ENCODE measurements around the gene SMARCA2.

SMARCA2 gene

DNA sequence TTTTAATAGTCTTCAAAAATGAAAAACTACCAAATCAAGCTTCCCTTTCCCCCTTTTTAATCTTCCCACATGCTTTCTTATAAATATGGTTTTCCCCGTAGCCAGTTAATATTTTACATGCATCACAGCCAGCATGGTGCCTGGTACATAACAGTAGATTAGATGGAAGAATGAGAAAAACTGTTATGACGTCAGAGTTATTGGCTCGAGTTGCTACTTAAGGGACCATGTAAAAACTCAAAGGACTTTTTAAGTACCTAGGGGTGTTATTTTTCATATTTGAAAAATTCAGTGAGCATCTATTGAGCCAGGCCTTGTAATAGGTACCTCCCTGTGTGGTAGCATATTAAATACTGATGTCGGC is 176.4 kb downstream of the SMARCA2 start:
- TF ChIP-seq POU2F2 (IDR thresholded peaks at IDR 0.05; ENCODE audit: low read depth, low read length), result no peak
- TF ChIP-seq POLR2AphosphoS5 (IDR thresholded peaks at IDR 0.05; ENCODE audit: low read depth, low read length), result no peak
- TF ChIP-seq TAF1 (IDR thresholded peaks at IDR 0.05; ENCODE audit: low read depth, low read length), result no peak
- TF ChIP-seq POLR2A (IDR thresholded peaks at IDR 0.05; ENCODE audit: low read depth, low read length), result no peak
- TF ChIP-seq SPI1 (IDR thresholded peaks at IDR 0.05; ENCODE audit: low read depth, low read length), result no peak
- TF ChIP-seq PAX5 (IDR thresholded peaks at IDR 0.05; ENCODE audit: insufficient read depth, low read length, severe bottlenecking), result no peak
- DNase-seq (ENCODE audit: insufficient read length, low spot score), result no peak
- peak; percentile 13 for FAIRE-seq

- no peak for TF ChIP-seq POU2F2 (IDR thresholded peaks at IDR 0.05; ENCODE audit: low read depth, low read length)
- FAIRE-seq (peak; percentile 26), DNase-seq (ENCODE audit: insufficient read length, low spot score) (no peak)
Measured at GRCh38 chr9:2192356-2192979, 177.3 kb downstream of the SMARCA2 start.

GRCh38 chr9:2193552-2193951 is 178.4 kb downstream of the SMARCA2 start:
- TF ChIP-seq SPI1 (IDR thresholded peaks at IDR 0.05; ENCODE audit: low read depth, low read length) (no peak), TAF1 (IDR thresholded peaks at IDR 0.05; ENCODE audit: low read depth, low read length) (no peak)
- FAIRE-seq (no peak), DNase-seq (ENCODE audit: insufficient read length, low spot score) (no peak)

DNA sequence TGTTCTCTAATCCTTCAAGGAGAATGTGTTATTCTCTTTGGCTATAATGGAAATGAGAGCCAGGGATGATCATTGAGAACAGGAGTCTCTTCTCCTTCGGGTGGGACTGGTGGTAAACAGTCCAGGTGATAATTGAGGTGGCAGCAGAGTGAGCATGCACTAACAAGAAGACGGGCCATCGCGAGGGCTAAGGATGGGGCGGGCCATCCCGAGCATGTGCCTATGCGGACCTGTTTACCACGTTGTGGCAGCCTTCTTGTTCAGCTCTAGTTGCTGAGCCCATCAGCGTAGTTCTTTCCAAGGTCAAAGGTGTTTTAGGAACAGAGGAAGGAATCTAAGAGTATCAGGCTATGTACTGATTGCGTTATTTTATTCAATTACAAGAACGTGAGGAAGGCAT is 180.1 kb downstream of the SMARCA2 start:
- TF ChIP-seq PAX5 (IDR thresholded peaks at IDR 0.05; ENCODE audit: insufficient read depth, low read length, severe bottlenecking), result no peak
- TF ChIP-seq POLR2A (IDR thresholded peaks at IDR 0.05; ENCODE audit: low read depth, low read length), result 0 out of 2 replicates have a peak, but pooled peaks have one; percentile 45
- DNase-seq (ENCODE audit: insufficient read length, low spot score), result no peak
- no peak for FAIRE-seq

DNA sequence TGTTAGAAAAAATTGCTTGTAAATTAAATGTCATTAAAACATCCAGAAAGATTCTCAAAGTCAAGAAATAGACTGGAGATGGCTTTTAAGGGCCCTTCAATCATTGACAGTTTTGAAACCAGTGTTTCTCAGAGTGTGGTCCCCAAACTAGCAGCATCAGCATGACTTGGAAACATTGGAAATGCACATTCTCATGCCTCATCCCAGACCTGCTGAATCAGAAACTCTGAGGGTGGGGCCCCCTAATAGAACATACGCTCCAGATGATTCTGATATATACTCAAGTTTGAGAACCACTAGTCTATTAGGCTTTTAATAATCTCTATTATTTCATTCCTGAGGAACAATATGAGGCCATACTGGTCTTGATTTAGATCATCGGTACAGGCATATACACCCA is 181.6 kb downstream of the SMARCA2 start:
- FAIRE-seq (no peak), DNase-seq (ENCODE audit: insufficient read length, low spot score) (no peak)
- TF ChIP-seq PAX5 (IDR thresholded peaks at IDR 0.05; ENCODE audit: insufficient read depth, low read length, severe bottlenecking), result no peak
- TF ChIP-seq POLR2A (IDR thresholded peaks at IDR 0.05; ENCODE audit: low read depth, low read length), result no peak
- no peak for TF ChIP-seq POU2F2 (IDR thresholded peaks at IDR 0.05; ENCODE audit: low read depth, low read length)
- no peak for TF ChIP-seq SPI1 (IDR thresholded peaks at IDR 0.05; ENCODE audit: low read depth, low read length)
- TF ChIP-seq TAF1 (IDR thresholded peaks at IDR 0.05; ENCODE audit: low read depth, low read length), result no peak
- TF ChIP-seq POLR2AphosphoS5 (IDR thresholded peaks at IDR 0.05; ENCODE audit: low read depth, low read length), result no peak

DNA sequence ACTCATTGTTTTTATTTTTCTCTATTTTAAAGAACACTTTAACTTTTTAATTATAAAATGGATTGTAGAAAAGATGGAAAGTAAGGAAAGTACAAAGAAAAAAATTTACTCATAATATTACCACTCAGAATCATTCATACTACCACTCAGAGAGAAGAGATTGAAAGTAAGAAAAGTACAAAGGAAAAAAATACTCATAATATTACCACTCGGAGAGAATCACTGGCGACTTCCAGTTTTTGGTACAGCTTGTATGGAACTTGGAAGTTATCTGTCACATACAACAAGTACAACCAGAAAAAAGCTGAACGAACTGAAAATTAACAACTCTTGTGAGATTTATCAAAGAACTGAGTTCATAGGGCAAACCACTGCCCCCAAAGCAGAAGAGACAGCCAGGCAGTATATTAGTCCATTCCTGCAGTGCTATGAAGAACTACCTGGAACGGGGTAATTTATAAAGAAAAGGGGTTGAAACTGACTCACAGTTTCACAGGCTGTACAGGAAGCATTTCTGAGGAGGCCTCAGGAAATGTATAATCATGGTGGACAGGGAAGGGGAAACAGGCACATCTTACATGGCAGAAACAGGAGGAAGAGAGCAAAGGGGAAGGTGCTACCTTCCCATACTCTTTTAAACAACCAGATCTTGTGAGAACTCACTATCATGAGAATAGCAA is 183.9 kb downstream of the SMARCA2 start:
- TF ChIP-seq TAF1 (IDR thresholded peaks at IDR 0.05; ENCODE audit: low read depth, low read length) (no peak), POU2F2 (IDR thresholded peaks at IDR 0.05; ENCODE audit: low read depth, low read length) (no peak), POLR2A (IDR thresholded peaks at IDR 0.05; ENCODE audit: low read depth, low read length) (no peak), POLR2AphosphoS5 (IDR thresholded peaks at IDR 0.05; ENCODE audit: low read depth, low read length) (no peak), SPI1 (IDR thresholded peaks at IDR 0.05; ENCODE audit: low read depth, low read length) (no peak), PAX5 (IDR thresholded peaks at IDR 0.05; ENCODE audit: insufficient read depth, low read length, severe bottlenecking) (no peak)
- DNase-seq (ENCODE audit: insufficient read length, low spot score) (no peak), FAIRE-seq (no peak)

- no peak for TF ChIP-seq POU2F2 (IDR thresholded peaks at IDR 0.05; ENCODE audit: low read depth, low read length)
- TF ChIP-seq POLR2AphosphoS5 (IDR thresholded peaks at IDR 0.05; ENCODE audit: low read depth, low read length), result no peak
- no peak for TF ChIP-seq POLR2A (IDR thresholded peaks at IDR 0.05; ENCODE audit: low read depth, low read length)
- no peak for TF ChIP-seq SPI1 (IDR thresholded peaks at IDR 0.05; ENCODE audit: low read depth, low read length)
- TF ChIP-seq TAF1 (IDR thresholded peaks at IDR 0.05; ENCODE audit: low read depth, low read length), result no peak
- TF ChIP-seq PAX5 (IDR thresholded peaks at IDR 0.05; ENCODE audit: insufficient read depth, low read length, severe bottlenecking), result no peak
- DNase-seq (ENCODE audit: insufficient read length, low spot score) (no peak), FAIRE-seq (no peak)
Measured at GRCh38 chr9:2199999-2200796, 185.1 kb downstream of the SMARCA2 start.

- TF ChIP-seq POLR2A (IDR thresholded peaks at IDR 0.05; ENCODE audit: low read depth, low read length) (no peak), TAF1 (IDR thresholded peaks at IDR 0.05; ENCODE audit: low read depth, low read length) (no peak)
- FAIRE-seq (peak; percentile 35), DNase-seq (ENCODE audit: insufficient read length, low spot score) (no peak)
Measured at GRCh38 chr9:2208465-2208864, 193.3 kb downstream of the SMARCA2 start.

DNA sequence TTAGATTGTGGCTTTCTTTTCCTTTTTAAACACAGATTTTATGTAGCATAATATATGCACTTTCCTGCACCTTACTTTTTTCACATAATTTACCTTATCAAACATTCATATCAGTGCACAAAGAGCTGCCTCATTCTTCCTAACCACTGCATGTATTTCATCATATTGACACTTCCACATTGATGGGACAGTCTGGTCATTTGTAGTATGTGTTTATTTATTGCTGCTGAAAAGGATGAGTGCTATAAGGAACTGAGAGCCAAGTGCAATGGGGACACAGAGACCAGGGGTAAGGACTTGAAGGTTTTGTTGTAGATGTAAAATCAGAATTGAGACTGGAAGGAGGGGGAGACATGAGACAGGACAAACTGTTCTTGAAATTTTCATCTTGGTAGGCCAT is 193.8 kb downstream of the SMARCA2 start:
- FAIRE-seq, result peak; percentile 54
- TF ChIP-seq SPI1 (IDR thresholded peaks at IDR 0.05; ENCODE audit: low read depth, low read length) (peak; percentile 43; the same call in 1 of the 2 replicates), TAF1 (IDR thresholded peaks at IDR 0.05; ENCODE audit: low read depth, low read length) (no peak), POLR2A (IDR thresholded peaks at IDR 0.05; ENCODE audit: low read depth, low read length) (no peak)
- no peak for DNase-seq (ENCODE audit: insufficient read length, low spot score)

- FAIRE-seq (no peak), DNase-seq (ENCODE audit: insufficient read length, low spot score) (peak; percentile 7)
- peak; percentile 69 for TF ChIP-seq SPI1 (IDR thresholded peaks at IDR 0.05; ENCODE audit: low read depth, low read length)
- no peak for TF ChIP-seq POU2F2 (IDR thresholded peaks at IDR 0.05; ENCODE audit: low read depth, low read length)
Measured at GRCh38 chr9:2209400-2209799, 194.3 kb downstream of the SMARCA2 start.

Measured in GM12891 (cell line).